ELR (cell line): ENCODE measurements around the gene MRPL16.

Experiments used
- DNase-seq: peaks from one replicate; pipeline ENCODE4 v3.0.0-alpha.2; 2015; ENCODE audit warnings: low read depth

MRPL16 gene

DNA sequence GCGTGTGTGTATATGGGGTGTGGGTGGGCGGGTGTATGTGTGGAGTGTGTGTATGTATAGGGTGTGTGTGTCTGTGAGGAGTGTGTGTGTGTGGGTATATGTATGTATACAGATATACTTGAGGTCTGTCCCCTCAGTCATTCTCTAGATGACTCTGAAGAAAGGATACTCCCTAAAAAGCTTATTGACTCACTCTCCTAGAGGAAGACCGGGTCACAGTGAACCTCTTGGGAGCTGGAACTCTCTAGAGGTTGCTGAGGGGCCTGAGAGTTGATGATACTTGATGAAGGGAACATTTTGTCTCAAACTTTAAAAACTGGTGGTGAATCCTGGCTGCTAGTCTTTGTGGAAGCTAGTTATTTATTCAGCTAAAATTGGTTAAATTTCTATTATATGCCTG is 40.3 kb downstream of the MRPL16 start:
- peak; percentile 32 for DNase-seq

DNA sequence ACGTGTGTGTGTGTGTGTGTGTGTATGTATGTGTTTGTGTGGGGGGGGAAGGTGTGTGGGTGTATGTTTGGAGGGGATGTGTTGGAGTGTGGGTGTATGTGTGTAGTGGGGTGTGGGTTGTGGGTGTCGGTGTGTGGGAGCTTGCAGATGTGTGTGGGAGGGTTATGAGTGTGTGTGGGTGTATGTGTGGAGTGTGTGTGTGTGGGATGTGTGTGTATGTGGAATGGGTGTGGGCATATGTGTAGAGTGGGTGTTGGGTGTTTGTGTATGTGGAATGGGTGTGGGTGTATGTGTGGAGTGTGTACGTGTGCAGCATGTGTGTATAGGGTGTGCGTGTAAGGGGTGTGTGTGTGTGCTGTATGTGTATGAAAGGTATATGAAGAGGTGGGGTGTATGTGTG is 40.8 kb downstream of the MRPL16 start:
- DNase-seq, result no peak

DNA sequence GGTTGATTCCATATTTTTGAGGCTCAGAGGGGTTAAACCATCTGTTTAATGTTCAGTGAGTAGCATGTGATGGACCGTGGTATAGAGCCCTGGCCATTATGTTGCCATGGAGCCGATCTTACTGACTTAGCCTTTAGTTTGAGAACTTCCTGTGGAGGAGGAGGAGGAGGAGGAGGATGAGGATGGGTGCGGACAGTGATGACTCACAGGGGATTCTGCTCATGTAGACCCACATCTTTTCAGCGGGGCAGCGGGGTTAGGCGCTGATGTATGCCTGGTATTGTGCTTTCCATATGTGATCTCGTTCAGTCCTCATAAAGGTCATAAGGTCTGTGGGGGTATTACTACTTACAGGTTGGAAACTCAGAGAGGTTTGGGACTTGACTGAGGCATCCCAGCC is 41.5 kb downstream of the MRPL16 start:
- DNase-seq, result no peak

DNA sequence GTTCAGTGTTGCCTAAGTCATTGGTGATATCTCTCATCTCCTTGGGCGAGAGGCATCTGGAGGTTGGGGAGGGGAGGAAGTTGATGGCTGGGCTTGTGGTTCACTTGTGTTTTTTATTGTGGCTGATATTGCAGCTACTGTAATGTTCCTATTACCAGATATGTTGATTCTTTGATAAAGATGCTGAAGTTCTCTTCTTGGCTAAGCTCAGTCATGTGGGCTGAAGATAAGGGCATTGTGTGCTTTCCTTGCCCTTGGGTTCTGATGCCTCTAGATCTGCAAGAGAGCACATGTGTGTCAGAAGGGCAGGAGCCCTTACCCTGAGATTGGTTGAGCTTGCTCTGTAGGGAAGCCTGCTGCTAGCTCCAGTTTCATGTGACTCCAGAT is 43.4 kb downstream of the MRPL16 start:
- DNase-seq, result no peak

DNA sequence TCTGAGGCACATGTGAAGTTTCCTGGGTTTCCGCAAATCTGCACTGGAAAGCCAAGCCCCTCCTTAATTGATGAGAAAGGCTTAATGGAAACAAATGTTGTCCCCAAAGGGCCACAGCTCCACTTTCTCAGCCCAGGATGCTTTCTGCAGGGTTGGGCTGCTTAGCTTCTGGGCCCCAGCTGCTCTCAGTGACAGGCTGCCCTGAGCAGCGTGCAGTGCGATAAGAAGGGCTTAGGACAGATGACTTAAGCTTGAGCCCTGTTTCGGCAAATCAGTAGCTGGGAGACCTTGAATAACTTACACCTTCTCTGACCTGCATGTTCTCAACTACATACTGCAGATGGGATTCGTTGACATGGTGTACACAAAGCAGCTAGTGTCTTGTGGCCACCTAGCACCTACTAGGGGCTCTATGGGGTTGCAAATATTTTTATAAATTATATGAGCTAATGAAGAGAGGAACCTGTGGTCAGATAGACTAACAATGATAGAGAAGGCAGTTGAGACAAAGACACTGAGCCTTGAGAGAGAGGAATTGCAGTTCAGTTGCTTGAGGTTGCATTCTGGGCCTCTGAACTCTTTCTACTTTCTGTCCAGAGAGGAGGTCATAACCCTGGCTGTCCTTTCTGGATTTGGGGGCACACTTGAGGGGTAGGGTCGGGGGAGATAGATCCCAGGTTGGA is 43.9 kb downstream of the MRPL16 start:
- no peak for DNase-seq

DNA sequence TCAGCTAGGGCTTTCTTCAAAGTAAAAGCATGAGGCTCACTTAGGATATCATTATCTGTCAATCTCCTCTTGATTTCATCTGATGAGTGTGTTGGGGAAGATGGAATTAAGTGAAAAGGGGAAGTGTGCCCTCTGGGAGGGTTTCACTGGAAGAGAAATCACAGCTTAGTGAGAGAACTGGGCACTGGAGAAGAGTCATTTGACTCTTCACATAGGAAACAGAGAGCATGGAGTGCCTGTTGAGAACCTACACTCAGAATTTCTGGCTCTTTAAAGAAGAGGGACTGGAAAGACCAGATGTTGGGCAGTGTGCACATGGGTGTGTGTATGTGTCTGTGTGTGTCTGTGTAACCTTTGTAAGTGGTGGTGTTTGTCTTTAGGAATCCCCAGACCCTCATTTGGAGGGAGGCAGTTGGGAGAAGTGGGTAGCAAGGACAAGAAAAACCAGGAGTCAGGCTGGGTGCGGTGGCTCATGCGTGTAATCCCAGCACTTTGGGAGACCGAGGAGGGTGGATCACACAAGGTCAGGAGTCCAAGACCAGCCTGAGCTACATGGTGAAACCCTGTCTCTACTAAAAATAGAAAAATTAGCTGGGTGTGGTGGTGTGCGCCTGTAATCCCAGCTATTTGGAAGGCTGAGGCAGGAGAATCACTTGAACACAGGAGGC is 45.4 kb downstream of the MRPL16 start:
- DNase-seq, result no peak

DNA sequence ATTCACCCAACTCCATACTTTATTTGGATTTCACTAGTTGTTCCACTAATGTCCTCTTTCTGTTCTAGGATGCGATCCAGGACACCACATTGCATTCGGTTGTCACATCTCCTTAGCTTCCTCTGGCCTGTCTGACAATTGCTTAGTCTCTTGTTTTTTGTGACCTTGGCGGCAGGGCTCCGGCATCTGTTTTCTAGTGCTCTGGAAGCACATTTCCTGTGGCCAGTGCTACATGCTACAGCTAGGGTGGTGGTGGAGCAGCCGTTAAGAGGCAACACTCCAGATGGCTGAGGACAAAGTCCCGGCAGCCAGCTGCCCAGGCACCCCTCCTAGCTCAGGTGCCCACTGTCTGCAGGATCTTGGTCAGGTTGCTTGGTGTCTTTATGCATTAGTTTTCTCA is 48.6 kb downstream of the MRPL16 start:
- no peak for DNase-seq

DNA sequence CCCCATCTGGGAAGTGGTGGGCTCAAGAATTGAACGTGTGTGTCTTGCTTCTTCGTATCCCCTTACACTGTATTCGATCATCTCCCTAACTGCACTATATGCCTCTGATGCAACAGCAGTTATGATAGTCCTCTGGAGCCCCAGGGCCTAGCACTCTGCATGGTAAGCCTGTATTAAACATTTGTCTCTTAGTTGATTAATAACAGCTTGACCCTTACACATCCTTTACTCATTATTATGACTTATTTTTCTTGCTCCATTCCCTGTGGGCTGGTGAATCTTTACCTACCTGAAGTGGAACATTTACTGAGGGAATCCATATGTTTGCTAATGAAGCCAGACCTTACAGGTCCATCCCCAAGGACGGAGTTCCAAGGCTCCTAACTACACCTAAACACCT is 49.8 kb downstream of the MRPL16 start:
- DNase-seq, result no peak

DNA sequence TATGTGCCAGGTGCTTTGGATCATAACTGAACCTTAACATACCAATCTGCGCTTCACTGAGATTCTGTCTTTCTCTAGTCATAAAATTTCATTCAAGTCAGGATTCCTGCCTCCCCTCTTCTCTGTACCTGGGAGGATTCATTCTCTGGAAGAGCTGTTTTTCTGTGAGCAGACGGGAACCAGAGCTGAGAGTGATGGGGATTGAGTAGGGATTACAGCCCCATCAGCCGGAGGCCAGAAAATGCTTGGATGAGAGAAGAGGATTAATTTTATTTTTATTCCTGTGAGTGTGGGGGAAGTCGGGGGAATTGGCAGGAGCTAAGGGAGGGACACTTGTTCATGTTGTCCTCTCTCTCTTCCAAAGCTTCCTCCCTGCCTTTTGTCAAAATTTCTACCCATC is 50.7 kb downstream of the MRPL16 start:
- no peak for DNase-seq

DNA sequence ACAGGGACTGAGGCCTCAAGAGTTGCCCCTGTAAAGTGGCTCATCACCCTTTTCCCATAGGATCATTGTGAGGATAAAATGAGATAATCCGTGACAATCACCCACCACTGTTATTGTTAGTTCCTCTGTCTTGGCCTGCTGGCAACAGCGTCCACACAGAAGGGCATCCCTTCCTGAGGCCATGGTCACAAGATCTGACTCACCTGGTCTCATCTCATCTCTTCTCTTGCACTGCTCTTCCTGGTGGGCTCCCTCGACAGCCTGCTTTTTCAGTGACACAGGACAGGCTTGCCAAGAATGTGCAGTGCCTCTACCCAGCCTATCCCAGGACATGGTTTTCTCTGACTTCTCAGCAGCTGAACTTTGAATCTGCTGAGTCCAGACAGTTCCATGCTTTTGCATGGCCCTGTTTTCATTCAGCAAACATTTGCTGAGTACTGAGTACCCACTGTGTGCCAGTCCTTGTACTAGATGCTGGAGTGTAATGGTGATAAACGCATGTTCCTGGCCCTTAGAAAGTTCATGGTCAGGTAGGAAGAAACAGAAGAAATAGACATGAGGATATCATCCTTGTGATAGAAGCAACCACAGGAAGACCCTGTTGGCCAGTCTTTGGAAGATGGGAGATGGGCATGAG is 52.1 kb downstream of the MRPL16 start:
- DNase-seq, result no peak

DNA sequence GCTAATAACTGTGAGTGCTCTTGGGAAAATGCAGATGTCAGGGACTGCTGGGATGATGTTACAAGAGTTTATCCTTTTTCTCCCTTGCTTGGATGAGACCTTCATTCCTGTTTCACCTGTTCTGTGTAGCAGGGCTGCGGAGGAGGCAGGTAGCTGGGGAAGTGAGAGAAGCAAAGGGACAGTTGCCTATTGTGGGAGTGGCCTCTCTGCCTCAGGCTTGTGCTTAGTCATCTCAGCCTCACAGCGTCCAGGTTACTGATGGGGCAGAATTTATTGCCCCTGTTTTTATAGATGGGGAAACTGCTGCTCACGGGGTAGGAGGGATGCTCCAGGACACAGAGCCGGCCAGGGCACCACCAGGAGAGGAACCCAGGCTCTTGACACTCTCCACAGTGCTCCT is 53.7 kb downstream of the MRPL16 start:
- peak; percentile 71 for DNase-seq

DNA sequence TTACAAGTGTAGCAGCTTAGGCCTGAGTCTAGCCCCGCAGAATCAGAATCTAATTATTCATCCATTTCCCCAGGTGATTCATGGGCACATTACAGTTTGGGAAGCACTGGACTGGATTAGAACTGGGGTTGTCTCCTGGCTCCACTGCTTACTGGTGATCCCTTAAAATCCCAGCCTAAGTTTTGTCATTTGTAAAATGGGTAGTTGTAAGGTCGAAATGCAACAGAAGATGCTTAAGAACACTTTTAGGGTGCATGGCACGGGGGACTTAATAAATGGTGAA is 54.1 kb downstream of the MRPL16 start:
- DNase-seq, result peak; percentile 69
